Peyer's patch (tissue), 4 donors: ENCODE results near the gene PRODH.

Experiments
- POLR2A ChIP-seq, 2 donors: fragments of 450-650 bp; IDR thresholded peaks; one replicate each; pipeline ENCODE4 v1.5.1; 2017; ENCODE audit warnings: antibody characterized with exemption in 2 of 2, mild to moderate bottlenecking in 2 of 2, moderate library complexity in 2 of 2
- TF ChIP-seq, protein P1 (sequence below), 6 experiments: fragments of 450-650 bp in 4 of 6; fragments of 200-600 bp in 2 of 6; sonication (generic) in 1 of 6; IDR thresholded peaks; one replicate each; pipeline ENCODE4 v1.5.1; 2017 to 2019; ENCODE audit warnings: antibody characterized with exemption in 6 of 6, mild to moderate bottlenecking in 3 of 6, moderate library complexity in 1 of 6

DNA sequence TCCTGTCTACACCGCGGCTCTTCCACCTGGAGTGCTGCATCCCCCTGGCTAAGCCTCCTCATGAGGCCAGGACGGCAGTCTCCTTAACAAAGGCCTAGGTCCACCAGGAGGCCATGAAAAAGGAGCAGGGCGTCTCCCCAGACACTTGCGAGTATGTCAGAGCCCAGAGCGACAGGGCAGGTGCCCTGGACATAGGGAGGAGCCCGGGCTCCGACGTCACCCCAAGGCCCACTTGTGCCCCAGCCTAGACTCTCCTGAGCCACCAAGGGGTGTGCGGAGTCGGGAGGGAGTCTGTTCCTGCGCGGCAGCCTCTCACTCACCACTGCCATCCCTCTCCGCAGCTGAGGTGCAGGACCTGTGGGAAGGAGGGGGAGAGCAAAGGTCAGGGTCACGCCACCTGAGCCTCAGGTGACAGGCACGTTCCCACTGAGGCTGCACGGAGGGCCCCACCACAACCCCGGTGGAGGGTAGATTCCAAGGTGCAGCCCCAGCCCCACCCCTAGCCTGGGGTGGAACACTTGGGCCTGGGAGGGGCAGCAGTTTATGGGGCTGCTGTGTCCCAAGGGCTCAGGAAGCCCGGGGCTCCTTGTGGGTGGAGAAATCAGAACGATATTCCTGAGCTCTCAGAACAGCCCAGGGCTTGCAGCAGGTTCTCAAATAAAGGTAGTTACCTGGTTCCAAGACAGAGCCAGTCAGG is 10.6 kb downstream of the PRODH start:
- TF ChIP-seq POLR2A (IDR thresholded peaks at IDR 0.05): no peak
- TF ChIP-seq, protein P1, sequence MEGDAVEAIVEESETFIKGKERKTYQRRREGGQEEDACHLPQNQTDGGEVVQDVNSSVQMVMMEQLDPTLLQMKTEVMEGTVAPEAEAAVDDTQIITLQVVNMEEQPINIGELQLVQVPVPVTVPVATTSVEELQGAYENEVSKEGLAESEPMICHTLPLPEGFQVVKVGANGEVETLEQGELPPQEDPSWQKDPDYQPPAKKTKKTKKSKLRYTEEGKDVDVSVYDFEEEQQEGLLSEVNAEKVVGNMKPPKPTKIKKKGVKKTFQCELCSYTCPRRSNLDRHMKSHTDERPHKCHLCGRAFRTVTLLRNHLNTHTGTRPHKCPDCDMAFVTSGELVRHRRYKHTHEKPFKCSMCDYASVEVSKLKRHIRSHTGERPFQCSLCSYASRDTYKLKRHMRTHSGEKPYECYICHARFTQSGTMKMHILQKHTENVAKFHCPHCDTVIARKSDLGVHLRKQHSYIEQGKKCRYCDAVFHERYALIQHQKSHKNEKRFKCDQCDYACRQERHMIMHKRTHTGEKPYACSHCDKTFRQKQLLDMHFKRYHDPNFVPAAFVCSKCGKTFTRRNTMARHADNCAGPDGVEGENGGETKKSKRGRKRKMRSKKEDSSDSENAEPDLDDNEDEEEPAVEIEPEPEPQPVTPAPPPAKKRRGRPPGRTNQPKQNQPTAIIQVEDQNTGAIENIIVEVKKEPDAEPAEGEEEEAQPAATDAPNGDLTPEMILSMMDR (IDR thresholded peaks at IDR 0.05): no peak
